ENCODE results near the gene MIF4GD.

DNA sequence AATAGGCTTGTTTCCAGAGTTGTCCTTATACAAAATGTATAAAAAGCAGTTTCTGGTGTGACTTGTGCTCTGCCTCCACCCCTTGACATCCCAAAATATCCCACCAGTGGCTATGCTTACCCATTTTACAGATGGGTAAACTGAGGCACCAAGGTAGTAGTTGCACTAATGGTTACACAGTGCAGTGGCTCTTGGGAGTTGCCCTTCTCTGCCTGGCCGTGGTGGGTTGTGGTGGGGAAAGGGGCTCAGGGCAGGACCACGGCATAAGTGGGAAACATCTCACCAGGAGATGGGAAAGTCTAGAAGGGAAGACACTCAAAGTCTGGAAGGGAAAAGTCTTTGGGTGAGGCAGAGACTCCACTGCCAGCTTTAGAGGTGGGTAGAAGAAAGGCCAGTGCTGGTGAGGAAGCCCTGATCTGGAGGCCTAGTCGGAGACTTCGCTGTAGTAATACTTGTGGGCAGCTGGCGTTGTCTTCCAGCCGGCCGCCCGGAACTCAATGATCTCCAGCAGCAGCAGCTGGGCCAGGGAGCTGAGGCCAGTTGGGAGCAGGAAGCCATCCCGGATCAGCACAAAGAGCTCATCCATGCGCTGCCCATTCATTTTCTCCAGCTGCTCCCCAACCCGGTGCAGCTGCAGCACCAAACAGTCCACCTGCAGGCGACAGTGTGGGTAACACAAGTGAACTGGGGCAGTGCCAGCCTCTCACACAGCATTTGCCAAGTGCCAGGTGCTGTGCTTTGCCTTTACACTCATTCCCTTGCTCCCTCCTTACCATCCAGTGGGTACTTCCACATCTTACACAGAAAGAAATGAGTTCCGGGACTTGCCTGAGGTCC is 4.5 kb downstream of the MIF4GD start:
- TF ChIP-seq, protein P1, sequence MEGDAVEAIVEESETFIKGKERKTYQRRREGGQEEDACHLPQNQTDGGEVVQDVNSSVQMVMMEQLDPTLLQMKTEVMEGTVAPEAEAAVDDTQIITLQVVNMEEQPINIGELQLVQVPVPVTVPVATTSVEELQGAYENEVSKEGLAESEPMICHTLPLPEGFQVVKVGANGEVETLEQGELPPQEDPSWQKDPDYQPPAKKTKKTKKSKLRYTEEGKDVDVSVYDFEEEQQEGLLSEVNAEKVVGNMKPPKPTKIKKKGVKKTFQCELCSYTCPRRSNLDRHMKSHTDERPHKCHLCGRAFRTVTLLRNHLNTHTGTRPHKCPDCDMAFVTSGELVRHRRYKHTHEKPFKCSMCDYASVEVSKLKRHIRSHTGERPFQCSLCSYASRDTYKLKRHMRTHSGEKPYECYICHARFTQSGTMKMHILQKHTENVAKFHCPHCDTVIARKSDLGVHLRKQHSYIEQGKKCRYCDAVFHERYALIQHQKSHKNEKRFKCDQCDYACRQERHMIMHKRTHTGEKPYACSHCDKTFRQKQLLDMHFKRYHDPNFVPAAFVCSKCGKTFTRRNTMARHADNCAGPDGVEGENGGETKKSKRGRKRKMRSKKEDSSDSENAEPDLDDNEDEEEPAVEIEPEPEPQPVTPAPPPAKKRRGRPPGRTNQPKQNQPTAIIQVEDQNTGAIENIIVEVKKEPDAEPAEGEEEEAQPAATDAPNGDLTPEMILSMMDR (IDR thresholded peaks at IDR 0.05; ENCODE audit: low read length) = no peak
- no peak for TF ChIP-seq EZH2 (optimal IDR thresholded peaks at IDR 0.05; ENCODE audit: low read depth, low read length)

All from MM.1S (cell line).